ENCODE measurements around the gene C16orf95. TPM values are rescaled to one million over a fixed set of nuclear protein-coding genes. Genes with fewer than 3 reads are reported as not detected.

C16orf95 gene
- total and polyA plus RNA-seq, 2 donors (not counting 1 experiment from before 2014, with no cell fraction given), result 1.5 to 2.5 TPM

- Histone ChIP-seq H3K79me2 (ENCODE audit: control insufficient read depth, insufficient read depth, low read length) (no peaks in the 10 kb centered on the region), H3K4me2 (replicated peaks; ENCODE audit: low read depth, low read length, poor library complexity, severe bottlenecking) (no peak overlapping the region), H3K36me3 (replicated peaks in 1 of 2; ENCODE audit: control extremely low read depth in 1 of 2, control insufficient read depth in 1 of 2, extremely low read depth in 1 of 2, insufficient read depth in 2 of 2, low read length in 1 of 2) (peaks cover 0 to 30% of the 10 kb centered on the region in 2 experiments), H3K4me1 (ENCODE audit: control insufficient read depth in 2 of 2, insufficient read depth in 2 of 2, low read length in 2 of 2) (peaks cover 0 to 3% of the 10 kb centered on the region in 2 donors), H3K4me3 (ENCODE audit: control extremely low read depth in 1 of 5, extremely low read depth in 1 of 5, insufficient read depth in 1 of 5, low read depth in 2 of 5, low read length in 4 of 5) (no peak overlapping the region), H3K9ac (ENCODE audit: low read length) (no peak overlapping the region), H2AFZ (ENCODE audit: insufficient read depth, low read depth, low read length, poor library complexity, severe bottlenecking) (no peak overlapping the region), H3K27me3 (replicated peaks in 1 of 4; ENCODE audit: control extremely low read depth in 1 of 4, control insufficient read depth in 3 of 4, insufficient read depth in 4 of 4, low read length in 3 of 4) (no peaks in the 10 kb centered on the region), H3K27ac (ENCODE audit: low read length in 2 of 2) (no peak overlapping the region), H4K20me1 (ENCODE audit: control insufficient read depth, insufficient read depth, low read length, poor library complexity, severe bottlenecking) (peaks cover 6% of the 10 kb centered on the region), H3K9me3 (ENCODE audit: control extremely low read depth in 1 of 3, control insufficient read depth in 2 of 3, insufficient read depth in 1 of 3, low read length in 2 of 3) (no peaks in the 10 kb centered on the region)
- H3K27me3 Mint-ChIP-seq, result no peaks in the 10 kb centered on the region
- H3K4me1 Mint-ChIP-seq, result peaks cover 2% of the 10 kb centered on the region
- intact Hi-C loops (cut with micrococcal nuclease), result no loop called here
- no peak overlapping the region for H3K27ac Mint-ChIP-seq
- no peak overlapping the region for H3K4me3 Mint-ChIP-seq
- no peaks in the 10 kb centered on the region for H3K9me3 Mint-ChIP-seq (ENCODE audit: insufficient read depth)
- TF ChIP-seq, protein P1, sequence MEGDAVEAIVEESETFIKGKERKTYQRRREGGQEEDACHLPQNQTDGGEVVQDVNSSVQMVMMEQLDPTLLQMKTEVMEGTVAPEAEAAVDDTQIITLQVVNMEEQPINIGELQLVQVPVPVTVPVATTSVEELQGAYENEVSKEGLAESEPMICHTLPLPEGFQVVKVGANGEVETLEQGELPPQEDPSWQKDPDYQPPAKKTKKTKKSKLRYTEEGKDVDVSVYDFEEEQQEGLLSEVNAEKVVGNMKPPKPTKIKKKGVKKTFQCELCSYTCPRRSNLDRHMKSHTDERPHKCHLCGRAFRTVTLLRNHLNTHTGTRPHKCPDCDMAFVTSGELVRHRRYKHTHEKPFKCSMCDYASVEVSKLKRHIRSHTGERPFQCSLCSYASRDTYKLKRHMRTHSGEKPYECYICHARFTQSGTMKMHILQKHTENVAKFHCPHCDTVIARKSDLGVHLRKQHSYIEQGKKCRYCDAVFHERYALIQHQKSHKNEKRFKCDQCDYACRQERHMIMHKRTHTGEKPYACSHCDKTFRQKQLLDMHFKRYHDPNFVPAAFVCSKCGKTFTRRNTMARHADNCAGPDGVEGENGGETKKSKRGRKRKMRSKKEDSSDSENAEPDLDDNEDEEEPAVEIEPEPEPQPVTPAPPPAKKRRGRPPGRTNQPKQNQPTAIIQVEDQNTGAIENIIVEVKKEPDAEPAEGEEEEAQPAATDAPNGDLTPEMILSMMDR (IDR thresholded peaks at IDR 0.05), result no peak
- TF ChIP-seq EZH2 (IDR thresholded peaks at IDR 0.05; ENCODE audit: borderline replicate concordance, insufficient read depth, low read depth, low read length, poor library complexity, severe bottlenecking), result no peak
- WGBS (ENCODE audit: insufficient coverage), result 98% methylated on average over 19 of the region's 20 CpGs
- POLR2A ChIA-PET, result no interaction called here
- CTCF ChIA-PET, result no interaction called here
- ATAC-seq (ENCODE audit: low read depth) (no peak), DNase-seq (no peak)
Measured at GRCh38 chr16:87329436-87330256, 12.5 kb upstream of the C16orf95 start.

- WGBS (ENCODE audit: insufficient coverage), result 95% methylated on average over 11 of the region's 12 CpGs
- H3K9me3 ChIP-seq (ENCODE audit: control extremely low read depth in 1 of 3, control insufficient read depth in 2 of 3, insufficient read depth in 1 of 3, low read length in 2 of 3), result no peaks in the 10 kb centered on the region
- Mint-ChIP-seq H3K9me3 (ENCODE audit: insufficient read depth) (no peaks in the 10 kb centered on the region), H3K4me3 (no peak overlapping the region), H3K4me1 (peaks cover 4% of the 10 kb centered on the region), H3K27me3 (no peaks in the 10 kb centered on the region), H3K27ac (no peak overlapping the region)
- intact Hi-C loops (cut with micrococcal nuclease), result no loop called here
- H3K27ac ChIP-seq (ENCODE audit: low read length in 2 of 2), result no peak overlapping the region
- no peak overlapping the region for H3K9ac ChIP-seq (ENCODE audit: low read length)
- no peak for ATAC-seq (ENCODE audit: low read depth)
- no peak overlapping the region for H2AFZ ChIP-seq (ENCODE audit: insufficient read depth, low read depth, low read length, poor library complexity, severe bottlenecking)
- H4K20me1 ChIP-seq (ENCODE audit: control insufficient read depth, insufficient read depth, low read length, poor library complexity, severe bottlenecking), result peaks cover 13% of the 10 kb centered on the region
- H3K27me3 ChIP-seq (replicated peaks in 1 of 4; ENCODE audit: control extremely low read depth in 1 of 4, control insufficient read depth in 3 of 4, insufficient read depth in 4 of 4, low read length in 3 of 4), result no peaks in the 10 kb centered on the region
- H3K79me2 ChIP-seq (ENCODE audit: control insufficient read depth, insufficient read depth, low read length), result peaks cover 5% of the 10 kb centered on the region
- DNase-seq, result no peak
- ChIA-PET POLR2A (no interaction called here), CTCF (no interaction called here)
- H3K4me3 ChIP-seq (ENCODE audit: control extremely low read depth in 1 of 5, extremely low read depth in 1 of 5, insufficient read depth in 1 of 5, low read depth in 2 of 5, low read length in 4 of 5), result no peak overlapping the region
- H3K4me1 ChIP-seq (ENCODE audit: control insufficient read depth in 2 of 2, insufficient read depth in 2 of 2, low read length in 2 of 2), result peaks cover 0 to 4% of the 10 kb centered on the region in 2 donors
- peaks cover 0 to 24% of the 10 kb centered on the region in 2 experiments for H3K36me3 ChIP-seq (replicated peaks in 1 of 2; ENCODE audit: control extremely low read depth in 1 of 2, control insufficient read depth in 1 of 2, extremely low read depth in 1 of 2, insufficient read depth in 2 of 2, low read length in 1 of 2)
- H3K4me2 ChIP-seq (replicated peaks; ENCODE audit: low read depth, low read length, poor library complexity, severe bottlenecking), result no peak overlapping the region
- TF ChIP-seq EZH2 (IDR thresholded peaks at IDR 0.05; ENCODE audit: borderline replicate concordance, insufficient read depth, low read depth, low read length, poor library complexity, severe bottlenecking), result no peak
- TF ChIP-seq, protein P1 (IDR thresholded peaks at IDR 0.05), result no peak
Measured at GRCh38 chr16:87328846-87329245, 11.7 kb upstream of the C16orf95 start.

All from B cell (primary cell).